HepG2 (cell line): ENCODE results near the gene SERTAD1. TPM values are rescaled to one million over a fixed set of nuclear protein-coding genes. Genes with fewer than 3 reads are reported as not detected.

ENCODE experiments used
- BHLHE40 ChIP-seq: IDR thresholded peaks from 2 replicates; pipeline ENCODE4 v1.6.1; 2011; ENCODE audit warnings: low read length, improper control_type of control experiment
- BORCS8-MEF2B ChIP-seq: sonication (generic); formaldehyde crosslinking; IDR thresholded peaks from 2 replicates; pipeline ENCODE4 v1.8.0; 2022; ENCODE audit warnings: mild to moderate bottlenecking, missing genetic modification reagents
- DMAP1 ChIP-seq: IDR thresholded peaks from 2 replicates; pipeline ENCODE4 v1.6.1; 2016
- ETS1 ChIP-seq: sonication (generic); formaldehyde crosslinking; IDR thresholded peaks from 2 replicates; pipeline ENCODE4 v1.4.0; 2020; ENCODE audit warnings: missing genetic modification reagents
- FOXA1 ChIP-seq, 2 experiments: fragments of 450-650 bp in 1 of 2; sonication (generic) in 1 of 2; formaldehyde crosslinking in 1 of 2; IDR thresholded peaks; 2 replicates each; pipeline versions ENCODE4 v1.4.0 to v1.6.1; 2016 to 2020; ENCODE audit warnings: missing genetic modification reagents in 1 of 2
- GTF3A ChIP-seq: sonication (generic); formaldehyde crosslinking; conservative IDR thresholded peaks from 2 replicates; pipeline ENCODE4 v1.4.0; 2020; ENCODE audit warnings: mild to moderate bottlenecking, missing genetic modification reagents
- HCFC1 ChIP-seq: fragments of 150-350 bp; IDR thresholded peaks from 2 replicates; pipeline ENCODE4 v1.6.1; 2014; ENCODE audit warnings: low read depth, low read length
- HIC2 ChIP-seq: sonication (generic); formaldehyde crosslinking; IDR thresholded peaks from 2 replicates; pipeline ENCODE4 v1.9.0; 2022; ENCODE audit warnings: low read depth, missing genetic modification reagents
- KLF13 ChIP-seq: sonication (generic); formaldehyde crosslinking; IDR thresholded peaks from 2 replicates; pipeline ENCODE4 v1.4.0; 2020; ENCODE audit warnings: mild to moderate bottlenecking, missing genetic modification reagents
- MAFF ChIP-seq: IDR thresholded peaks from 2 replicates; pipeline ENCODE4 v1.6.1; 2011; ENCODE audit warnings: low read depth, low read length, improper control_type of control experiment
- MED1 ChIP-seq: sonication (generic); formaldehyde crosslinking; IDR thresholded peaks from 2 replicates; pipeline ENCODE4 v1.4.0; 2020; ENCODE audit warnings: missing genetic modification reagents
- MTF2 ChIP-seq: sonication (generic); formaldehyde crosslinking; IDR thresholded peaks from 2 replicates; pipeline ENCODE4 v1.5.0; 2020; ENCODE audit warnings: missing genetic modification reagents, borderline replicate concordance
- NR2F2 ChIP-seq: IDR thresholded peaks from 2 replicates; pipeline ENCODE4 v1.6.1; 2012; ENCODE audit warnings: low read depth, inconsistent platforms, borderline replicate concordance
- RFX3 ChIP-seq: IDR thresholded peaks from 2 replicates; pipeline ENCODE4 v1.6.1; 2016; ENCODE audit warnings: missing biosample characterization, missing genetic modification reagents
- SMARCE1 ChIP-seq: fragments of 450-650 bp; IDR thresholded peaks from 2 replicates; pipeline ENCODE4 v1.6.1; 2017; ENCODE audit warnings: borderline replicate concordance
- TERF1 ChIP-seq: sonication (generic); formaldehyde crosslinking; IDR thresholded peaks from 2 replicates; pipeline ENCODE4 v1.8.0; 2022; ENCODE audit warnings: mild to moderate bottlenecking, missing genetic modification reagents, moderate library complexity
- THYN1 ChIP-seq: sonication (generic); formaldehyde crosslinking; IDR thresholded peaks from 2 replicates; pipeline ENCODE4 v1.8.1; 2023; ENCODE audit warnings: low read depth, mild to moderate bottlenecking, moderate library complexity, missing genetic modification reagents, borderline replicate concordance
- UBTF ChIP-seq: sonication (generic); formaldehyde crosslinking; IDR thresholded peaks from 2 replicates; pipeline ENCODE4 v1.4.0; 2020; ENCODE audit warnings: mild to moderate bottlenecking, missing genetic modification reagents
- ZBTB42 ChIP-seq: sonication (generic); formaldehyde crosslinking; IDR thresholded peaks from 2 replicates; pipeline ENCODE4 v1.5.0; 2020; ENCODE audit warnings: mild to moderate bottlenecking, missing genetic modification reagents
- ZBTB7A ChIP-seq: sonication (generic); formaldehyde crosslinking; IDR thresholded peaks from 2 replicates; pipeline ENCODE4 v1.8.0; 2022; ENCODE audit warnings: mild to moderate bottlenecking, missing genetic modification reagents
- ZBTB7B ChIP-seq: sonication (generic); formaldehyde crosslinking; IDR thresholded peaks from 2 replicates; pipeline ENCODE4 v1.4.0; 2020; ENCODE audit warnings: missing genetic modification reagents
- ZNF501 ChIP-seq: sonication (generic); formaldehyde crosslinking; IDR thresholded peaks from 2 replicates; pipeline ENCODE4 v1.5.1; 2020; ENCODE audit warnings: mild to moderate bottlenecking, moderate library complexity, missing genetic modification reagents
- ZNF546 ChIP-seq: sonication (generic); formaldehyde crosslinking; conservative IDR thresholded peaks from 2 replicates; pipeline ENCODE4 v1.8.1; 2023; ENCODE audit warnings: mild to moderate bottlenecking, missing genetic modification reagents
- ZNF713 ChIP-seq: sonication (generic); formaldehyde crosslinking; IDR thresholded peaks from 2 replicates; pipeline ENCODE4 v1.4.0; 2020; ENCODE audit warnings: mild to moderate bottlenecking, missing genetic modification reagents
- ZNF740 ChIP-seq: sonication (generic); formaldehyde crosslinking; IDR thresholded peaks from 2 replicates; pipeline ENCODE4 v1.4.0; 2020; ENCODE audit warnings: missing genetic modification reagents
- polyA plus RNA-seq, 8 experiments: library from polyadenylated mRNA; depleted of rRNA in 3 of 8; stranded (reverse) in 7 of 8; unstranded in 1 of 8; fragments of >200 nt; fragmentation: Illumina TruSeq in 4 of 8; extraction: Trizol in 4 of 8; gene quantifications; 2 replicates each; pipeline versions ENCODE4 v1.2.1 to v1.2.3, GENCODE V29; 2011 to 2016; ENCODE audit warnings: low read depth in 4 of 8, missing spikeins in 1 of 8, mixed read lengths in 1 of 8; ENCODE audit not compliant: insufficient read depth in 1 of 8
- total RNA-seq, 5 experiments: library from RNA; depleted of rRNA; stranded (reverse); fragments of >200 nt; fragmentation: Illumina TruSeq; extraction: Trizol; gene quantifications; 2 replicates each; pipeline ENCODE4 v1.2.3, GENCODE V29; 2016; ENCODE audit warnings: low read depth in 1 of 5

SERTAD1 gene
- total and polyA plus RNA-seq, 2 of the 13 experiments (the other 11 are each of a cell fraction or from before 2014, with no cell fraction given) = 4.3 to 4.5 TPM

- TF ChIP-seq UBTF (CRISPR knock-in tag) (no peak; the same call in 1 of the 2 replicates), SMARCE1 (no peak), ZBTB7B (CRISPR knock-in tag) (no peak), KLF13 (CRISPR knock-in tag) (no peak), BHLHE40 (peak; percentile 88), ZNF501 (CRISPR knock-in tag) (no peak), ZNF546 (CRISPR knock-in tag) (no peak), DMAP1 (no peak), BORCS8-MEF2B (CRISPR knock-in tag) (0 out of 2 replicates have a peak, but pooled peaks have one; percentile 28), NR2F2 (no peak), ZBTB7A (0 out of 2 replicates have a peak, but pooled peaks have one; percentile 24), ETS1 (CRISPR knock-in tag) (no peak), FOXA1 (IDR thresholded peaks at IDR 0.05) (no peak), FOXA1 (CRISPR knock-in tag; IDR thresholded peaks at IDR 0.05) (no peak), MTF2 (CRISPR knock-in tag) (peak; percentile 64; the same call in 1 of the 2 replicates), HCFC1 (no peak), HIC2 (CRISPR knock-in tag) (0 out of 2 replicates have a peak, but pooled peaks have one; percentile 15), MED1 (no peak), MAFF (no peak), GTF3A (CRISPR knock-in tag) (no peak), ZNF713 (CRISPR knock-in tag) (no peak), ZNF740 (no peak), TERF1 (no peak), THYN1 (CRISPR knock-in tag) (no peak), RFX3 (no peak), ZBTB42 (CRISPR knock-in tag) (no peak)
These were observed 40.6 kb upstream of the SERTAD1 start (continued) for GRCh38 chr19:40466219-40466984.
